ENCODE results near the gene LRRC7. TPM values are rescaled to one million over a fixed set of nuclear protein-coding genes. Genes with fewer than 3 reads are reported as not detected.

Gene LRRC7
- total and polyA plus RNA-seq, 2 of the 8 experiments (the other 6 are each of a cell fraction or from before 2014, with no cell fraction given), result 0.03 to 0.17 TPM

DNA sequence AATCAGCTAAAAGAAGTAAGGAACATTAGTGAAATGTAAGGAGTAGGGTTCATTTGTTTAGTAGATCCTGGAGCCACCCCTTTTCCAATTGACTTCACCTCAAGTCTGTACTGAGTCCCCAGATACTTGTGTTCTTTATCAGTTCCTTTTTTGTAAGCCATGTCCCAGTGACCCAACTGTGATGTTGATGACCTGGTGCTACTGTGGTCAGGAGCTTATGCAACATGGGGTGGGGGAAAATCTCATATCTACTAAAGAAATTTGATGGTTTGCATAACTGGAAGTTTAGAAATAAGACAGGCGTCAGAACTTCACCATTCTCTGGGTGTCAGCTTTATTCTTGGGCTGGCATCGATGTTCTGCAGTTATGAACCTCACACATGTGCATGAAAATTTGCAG is 120.5 kb downstream of the LRRC7 start:
- Histone ChIP-seq H2AFZ (ENCODE audit: low read length) (no peak overlapping the region), H3K36me3 (ENCODE audit: control insufficient read depth in 2 of 4, insufficient read depth in 4 of 4, low read length in 3 of 4) (no peaks in the 10 kb centered on the region), H2BK5ac (ENCODE audit: low read depth, low read length) (no peak overlapping the region), H3K14ac (ENCODE audit: insufficient read length) (no peak overlapping the region), H2BK15ac (ENCODE audit: low read length) (no peak overlapping the region), H3K9me3 (ENCODE audit: insufficient read depth in 2 of 2, low read depth in 1 of 2, low read length in 1 of 2) (no peaks in the 10 kb centered on the region), H3K27ac (ENCODE audit: low read depth, low read length) (no peak overlapping the region), H3K56ac (replicated peaks; ENCODE audit: insufficient read length, low read depth, low read length) (no peak overlapping the region), H4K5ac (ENCODE audit: insufficient read length, low read depth, low read length) (no peak overlapping the region), H2BK120ac (replicated peaks; ENCODE audit: low read depth, low read length) (no peak overlapping the region), H3K79me1 (ENCODE audit: low read depth, low read length) (no peaks in the 10 kb centered on the region), H2AK5ac (ENCODE audit: low read depth, low read length) (no peak overlapping the region), H3K4me1 (replicated peaks in 1 of 4; ENCODE audit: control insufficient read depth in 3 of 4, insufficient read depth in 4 of 4, low read length in 3 of 4) (peaks cover 0 to 4% (median 0%) of the 10 kb centered on the region in 4 experiments; a peak in 2 of 7 replicates), H2BK12ac (ENCODE audit: low read depth, low read length) (no peak overlapping the region), H2BK20ac (ENCODE audit: low read length) (no peak overlapping the region), H3K18ac (ENCODE audit: extremely low read depth, low read length) (no peak overlapping the region), H3K4ac (replicated peaks; ENCODE audit: insufficient read length, low read depth, low read length) (no peak overlapping the region), H3K23ac (ENCODE audit: insufficient read length) (no peak overlapping the region), H3K4me2 (ENCODE audit: insufficient read depth in 1 of 2, low read depth in 2 of 2, low read length in 2 of 2) (no peak overlapping the region), H3K23me2 (ENCODE audit: low read depth, low read length) (no peaks in the 10 kb centered on the region), H3K27me3 (replicated peaks in 1 of 4; ENCODE audit: control insufficient read depth in 3 of 4, extremely low read depth in 1 of 4, insufficient read depth in 3 of 4, low read length in 3 of 4) (no peaks in the 10 kb centered on the region), H4K91ac (replicated peaks; ENCODE audit: insufficient read length, low read length) (no peak overlapping the region), H3K79me2 (ENCODE audit: control insufficient read depth in 1 of 2, insufficient read depth in 2 of 2, low read length in 2 of 2) (no peaks in the 10 kb centered on the region), H4K8ac (ENCODE audit: extremely low read depth, insufficient read depth, low read length) (no peak overlapping the region), H3K9ac (replicated peaks in 1 of 4; ENCODE audit: extremely low read depth in 1 of 4, low read depth in 3 of 4, low read length in 3 of 4) (no peak overlapping the region), H3K4me3 (ENCODE audit: extremely low read depth in 1 of 4, insufficient read depth in 2 of 4, low read depth in 3 of 4, low read length in 4 of 4) (no peak overlapping the region), H4K20me1 (replicated peaks in 1 of 2; ENCODE audit: control insufficient read depth in 1 of 2, insufficient read depth in 2 of 2, low read length in 2 of 2) (no peaks in the 10 kb centered on the region)
- WGBS, 2 experiments (ENCODE audit: extremely low coverage in 1 of 2, insufficient coverage in 1 of 2, insufficient read length in 1 of 2, insufficient replicate concordance in 2 of 2, low coverage in 1 of 2, low lambda C conversion rate in 2 of 2, missing lambda C conversion rate in 1 of 2), result 87% methylated on average over 2 of the region's 2 CpGs; no CpG with 5 or more reads in 1 of the 2 experiments
- POLR2A ChIA-PET (ENCODE audit: partially characterized antibody), result no interaction called here
- TF ChIP-seq ZNF274 (IDR thresholded peaks at IDR 0.05; ENCODE audit: borderline replicate concordance, extremely low read depth, low read length), result no peak
- TF ChIP-seq PHF8 (conservative IDR thresholded peaks at IDR 0.05; ENCODE audit: low read depth, low read length), result no peak
- TF ChIP-seq FOSL1 (IDR thresholded peaks at IDR 0.05; ENCODE audit: insufficient read depth, low read depth, low read length), result no peak
- no peak for TF ChIP-seq YY1 (IDR thresholded peaks at IDR 0.05; ENCODE audit: low read depth, low read length)
- no peak for TF ChIP-seq JUN (IDR thresholded peaks at IDR 0.05; ENCODE audit: low read depth, low read length)
- no peak for TF ChIP-seq EP300 (IDR thresholded peaks at IDR 0.05; ENCODE audit: borderline replicate concordance in 1 of 2, low read depth in 2 of 2, low read length in 2 of 2)
- TF ChIP-seq SP1 (IDR thresholded peaks at IDR 0.05; ENCODE audit: low read depth, low read length), result no peak
- no peak for TF ChIP-seq CBX5 (IDR thresholded peaks at IDR 0.05; ENCODE audit: low read depth, low read length)
- no peak for TF ChIP-seq EGR1 (IDR thresholded peaks at IDR 0.05; ENCODE audit: borderline replicate concordance, low read depth, low read length)
- TF ChIP-seq SIRT6 (IDR thresholded peaks at IDR 0.05; ENCODE audit: low read length), result no peak
- no peak for TF ChIP-seq TCF12 (IDR thresholded peaks at IDR 0.05; ENCODE audit: low read depth, low read length)
- no peak for FAIRE-seq
- no peak for DNase-seq (ENCODE audit: low read depth in 1 of 2, low spot score in 2 of 2)
- CTCF ChIA-PET (ENCODE audit: partially characterized antibody), result interaction anchor here (4.8 kb wide), 1 partner anchor 12 kb away, joined by 34 read pairs; no protein-coding TSS in a partner anchor
